A549 (cell line): Measurements from ENCODE around the gene TTLL11. TPM values are rescaled to one million over a fixed set of nuclear protein-coding genes. Genes with fewer than 3 reads are reported as not detected.

Experiments used
- ATAC-seq, 2 experiments: fragments of 200-7000 bp in 1 of 2; fragments of >200 bp in 1 of 2; cut with Nextera tagmentation in 1 of 2; cut with Tn5 transposase in 1 of 2; 3 replicates each; pipeline versions ENCODE4 v1.8.0 to v1.9.1; 2018 to 2020; ENCODE audit warnings: mild to moderate bottlenecking in 1 of 2, moderate library complexity in 1 of 2
- CTCF ChIA-PET: fragments of 300-600 bp; sonication (Branson Sonifier 250); formaldehyde crosslinking; extraction: SDS; loops from one replicate; lab custom pipeline; 2021; ENCODE audit warnings: antibody characterized with exemption, inconsistent platforms; lab: Yijun Ruan, JAX
- POLR2A ChIA-PET: fragments of 350-600 bp; formaldehyde crosslinking; extraction: SDS; loops from one replicate; lab custom pipeline; 2021; ENCODE audit warnings: antibody characterized with exemption, inconsistent platforms; lab: Yijun Ruan, JAX
- DNase-seq, 2 experiments: peaks; one replicate each; pipeline versions ENCODE4 v3.0.0 to v3.0.0-alpha.2; 2011 to 2016; ENCODE audit warnings: low read depth in 1 of 2, low spot score in 1 of 2
- FAIRE-seq: peaks from 2 replicates; lab custom pipeline; 2011; peaks lifted over from hg19 to GRCh38; lab: Jason Lieb, UNC
- H3K27ac ChIP-seq, 2 experiments: fragments of >200 bp; sonication (Bioruptor Twin); formaldehyde crosslinking; 3 replicates each; pipeline ENCODE4 v1.5.1; 2016 to 2017
- H3K4me1 ChIP-seq: fragments of >200 bp; sonication (Bioruptor Twin); formaldehyde crosslinking; 3 replicates; pipeline ENCODE4 v1.6.1; 2016
- H3K4me2 ChIP-seq: fragments of >200 bp; sonication (Bioruptor Twin); formaldehyde crosslinking; 3 replicates; pipeline ENCODE4 v1.6.1; 2016
- H3K4me3 ChIP-seq: fragments of >200 bp; sonication (Bioruptor Twin); formaldehyde crosslinking; 3 replicates; pipeline ENCODE4 v1.5.1; 2016
- H3K9me3 ChIP-seq: fragments of >200 bp; sonication (Bioruptor Twin); formaldehyde crosslinking; 3 replicates; pipeline ENCODE4 v1.6.1; 2016
- BHLHE40 ChIP-seq: IDR thresholded peaks from 2 replicates; pipeline ENCODE4 v1.6.1; 2012; ENCODE audit warnings: low read depth, low read length, inconsistent platforms
- CBX2 ChIP-seq: fragments of 200-600 bp; sonication (generic); IDR thresholded peaks from 2 replicates; pipeline ENCODE4 v1.6.1; 2016; ENCODE audit warnings: low read depth, mild to moderate bottlenecking, borderline replicate concordance
- CEBPB ChIP-seq, 2 experiments: fragments of >200 bp in 1 of 2; sonication (Bioruptor Twin) in 1 of 2; formaldehyde crosslinking in 1 of 2; IDR thresholded peaks; 2 replicates each; pipeline ENCODE4 v1.6.1; 2012 to 2016
- CHD4 ChIP-seq: fragments of 200-600 bp; sonication (generic); IDR thresholded peaks from 2 replicates; pipeline ENCODE4 v1.6.1; 2016; ENCODE audit warnings: antibody characterized with exemption, mild to moderate bottlenecking, borderline replicate concordance
- E2F6 ChIP-seq: IDR thresholded peaks from 2 replicates; pipeline ENCODE4 v1.6.1; 2012; ENCODE audit warnings: low read depth, borderline replicate concordance
- EHMT2 ChIP-seq: fragments of 200-600 bp; sonication (generic); IDR thresholded peaks from 2 replicates; pipeline ENCODE4 v1.6.1; 2016; ENCODE audit warnings: antibody characterized with exemption, low read depth, mild to moderate bottlenecking, moderate library complexity
- ESRRA ChIP-seq: fragments of 150-350 bp; IDR thresholded peaks from 2 replicates; pipeline ENCODE4 v1.6.1; 2014; ENCODE audit warnings: mild to moderate bottlenecking, low read length, borderline replicate concordance
- HDAC2 ChIP-seq: fragments of 200-600 bp; sonication (generic); IDR thresholded peaks from 2 replicates; pipeline ENCODE4 v1.6.1; 2016
- HES2 ChIP-seq: fragments of >200 bp; sonication (Bioruptor Twin); formaldehyde crosslinking; IDR thresholded peaks from 2 replicates; pipeline ENCODE4 v1.6.1; 2016
- HEYL ChIP-seq: fragments of 250-450 bp; sonication (Bioruptor Pico); IDR thresholded peaks from 2 replicates; pipeline ENCODE4 v1.8.0; 2021; ENCODE audit warnings: mild to moderate bottlenecking, moderate library complexity
- HOXB13 ChIP-seq: fragments of 250-450 bp; sonication (Bioruptor Pico); IDR thresholded peaks from 2 replicates; pipeline ENCODE4 v1.5.0; 2020; ENCODE audit warnings: low read depth, mild to moderate bottlenecking, moderate library complexity
- MAX ChIP-seq: IDR thresholded peaks from 2 replicates; pipeline ENCODE4 v1.6.1; 2012
- MAZ ChIP-seq: fragments of 150-350 bp; IDR thresholded peaks from 2 replicates; pipeline ENCODE4 v1.6.1; 2014; ENCODE audit warnings: antibody characterized with exemption, low read depth, low read length, borderline replicate concordance
- MYC ChIP-seq: IDR thresholded peaks from 2 replicates; pipeline ENCODE4 v1.6.1; 2012; ENCODE audit warnings: mild to moderate bottlenecking, inconsistent platforms, low read length, improper control_type of control experiment, borderline replicate concordance
- NFE2L2 ChIP-seq: fragments of 150-350 bp; conservative IDR thresholded peaks from 2 replicates; pipeline ENCODE4 v1.6.1; 2014; ENCODE audit warnings: low read length
- RAD21 ChIP-seq, 2 experiments: fragments of >200 bp in 1 of 2; sonication (Bioruptor Twin) in 1 of 2; formaldehyde crosslinking in 1 of 2; IDR thresholded peaks in 1 of 2; conservative IDR thresholded peaks in 1 of 2; 2 replicates in 1 of 2; 3 replicates in 1 of 2; pipeline ENCODE4 v1.6.1; 2012 to 2018; ENCODE audit warnings: inconsistent platforms in 1 of 2
- RCOR1 ChIP-seq: fragments of 150-350 bp; IDR thresholded peaks from 2 replicates; pipeline ENCODE4 v1.6.1; 2014; ENCODE audit warnings: antibody characterized with exemption, low read length, low read depth
- REST ChIP-seq: fragments of 200-600 bp; sonication (generic); IDR thresholded peaks from 2 replicates; pipeline ENCODE4 v1.6.1; 2016; ENCODE audit warnings: antibody characterized with exemption, mild to moderate bottlenecking, moderate library complexity
- SREBF2 ChIP-seq: fragments of 450-650 bp; IDR thresholded peaks from 2 replicates; pipeline ENCODE4 v1.6.1; 2014; ENCODE audit warnings: mild to moderate bottlenecking, moderate library complexity
- TFCP2L1 ChIP-seq: fragments of 250-450 bp; sonication (Bioruptor Pico); IDR thresholded peaks from 2 replicates; pipeline ENCODE4 v1.5.0; 2021; ENCODE audit warnings: mild to moderate bottlenecking
- TP53 ChIP-seq: fragments of 250-450 bp; sonication (Bioruptor Pico); IDR thresholded peaks from 2 replicates; pipeline ENCODE4 v1.5.0; 2021; ENCODE audit warnings: mild to moderate bottlenecking, moderate library complexity
- ZNF302 ChIP-seq: fragments of 250-450 bp; sonication (Bioruptor Pico); IDR thresholded peaks from 2 replicates; pipeline ENCODE4 v1.9.0; 2021; ENCODE audit warnings: inconsistent platforms, mild to moderate bottlenecking, moderate library complexity
- WGBS: methylation state at CpG from one replicate; pipeline ENCODE4 v1.1.6; 2017; ENCODE audit errors: missing lambda C conversion rate; 5-methylcytosine and 5-hydroxymethylcytosine counted together
- polyA plus RNA-seq, 4 experiments: library from polyadenylated mRNA; depleted of rRNA in 3 of 4; stranded (reverse); fragments of >200 nt; fragmentation: RNase III in 1 of 4; extraction: RNeasy Plus Mini Kit Qiagen cat#74134 plus additional on column Dnase treatment in 1 of 4; gene quantifications; 2 replicates in 3 of 4; 3 replicates in 1 of 4; pipeline ENCODE4 v1.2.3, GENCODE V29; 2011 to 2017

Gene TTLL11
- polyA plus RNA-seq, 2 of the 4 experiments (the other 2 are of a cell fraction): 1.8 to 2.6 TPM

- no peak for TF ChIP-seq REST
- no peak for TF ChIP-seq CBX2
Observed at GRCh38 chr9:121885345-121885901, 207.7 kb downstream of the TTLL11 start (continued).

GRCh38 chr9:121884057-121884541 is 209.0 kb downstream of the TTLL11 start:
- no peak for ATAC-seq
- H3K9me3 ChIP-seq: no peaks in the 10 kb centered on the region
- 82% methylated on average over 12 of the region's 12 CpGs for WGBS

GRCh38 chr9:121883281-121884056 is 209.6 kb downstream of the TTLL11 start:
- ATAC-seq: no peak
- no peak for FAIRE-seq
- H3K9me3 ChIP-seq: no peaks in the 10 kb centered on the region

More at GRCh38 chr9:121884057-121884541, 209.0 kb downstream of the TTLL11 start:
- no peak overlapping the region for H3K27ac ChIP-seq
- ChIA-PET CTCF (interaction anchor here (2.4 kb wide), 1 partner anchor 22 kb away, joined by 7 read pairs; no protein-coding TSS in a partner anchor), POLR2A (no interaction called here)
- DNase-seq: no peak
- TF ChIP-seq NFE2L2: no peak
- no peak for TF ChIP-seq MAZ
- no peak for TF ChIP-seq CBX2
- no peak for TF ChIP-seq HDAC2
- no peak for TF ChIP-seq ESRRA
- no peak for TF ChIP-seq RAD21 (conservative IDR thresholded peaks at IDR 0.05 in 1 of 2, IDR thresholded peaks at IDR 0.05 in 1 of 2)
- TF ChIP-seq ZNF302: no peak
- no peak for TF ChIP-seq RCOR1
- no peak for TF ChIP-seq CHD4
- TF ChIP-seq EHMT2: no peak
- no peak for TF ChIP-seq BHLHE40
- no peak for TF ChIP-seq HEYL (CRISPR knock-in tag)
- TF ChIP-seq CEBPB (IDR thresholded peaks at IDR 0.05): no peak
- no peak for TF ChIP-seq MYC
- TF ChIP-seq HOXB13 (CRISPR knock-in tag): no peak
- TF ChIP-seq SREBF2: no peak
- no peak for TF ChIP-seq MAX
- no peak for TF ChIP-seq HES2
- TF ChIP-seq, all 56 proteins: peak for 0
- Histone ChIP-seq H3K4me1 (peaks cover 10% of the 10 kb centered on the region), H3K4me3 (no peak overlapping the region), H3K4me2 (no peak overlapping the region)
- no peak for FAIRE-seq

More at GRCh38 chr9:121883281-121884056, 209.6 kb downstream of the TTLL11 start:
- DNase-seq: no peak
- TF ChIP-seq E2F6: no peak
- no peak for TF ChIP-seq TP53 (CRISPR knock-in tag)
- TF ChIP-seq TFCP2L1 (CRISPR knock-in tag): no peak
- Histone ChIP-seq H3K4me1 (peaks cover 10% of the 10 kb centered on the region), H3K4me3 (no peak overlapping the region), H3K27ac (no peak overlapping the region), H3K4me2 (no peak overlapping the region)
- ChIA-PET POLR2A (no interaction called here), CTCF (no interaction called here)
- WGBS: 81% methylated on average over 8 of the region's 8 CpGs
